K562 (cell line): Measurements from ENCODE around the gene PRKCB. TPM values are rescaled to one million over a fixed set of nuclear protein-coding genes. Genes with fewer than 3 reads are reported as not detected.

Experiments
- ARID3A ChIP-seq: IDR thresholded peaks from 2 replicates; pipeline ENCODE4 v1.6.1; 2012; ENCODE audit warnings: low read depth, low read length, improper control_type of control experiment, borderline replicate concordance
- CCAR2 ChIP-seq: fragments of 200-400 bp; formaldehyde crosslinking; IDR thresholded peaks from 2 replicates; pipeline ENCODE4 v1.6.1; 2017; ENCODE audit warnings: mild to moderate bottlenecking, low read depth, low read length
- CHD4 ChIP-seq: fragments of 200-600 bp; sonication (generic); IDR thresholded peaks from 3 replicates; pipeline ENCODE4 v1.6.1; 2012; ENCODE audit warnings: low read depth, mild to moderate bottlenecking, mixed read lengths, low read length, inconsistent platforms; ENCODE audit not compliant: insufficient read depth, insufficient replicate concordance, poor library complexity, severe bottlenecking
- FOSL1 ChIP-seq: fragments of 200-800 bp; sonication (Bioruptor generic); conservative IDR thresholded peaks from 2 replicates; pipeline ENCODE4 v1.6.1; 2016; ENCODE audit warnings: missing genetic modification characterization, missing compliant biosample characterization
- NFE2 ChIP-seq: IDR thresholded peaks from 2 replicates; pipeline ENCODE4 v1.6.1; 2014; ENCODE audit warnings: antibody characterized with exemption, low read depth
- NR0B1 ChIP-seq: fragments of 450-650 bp; IDR thresholded peaks from one replicate; pipeline ENCODE4 v1.6.1; 2018; ENCODE audit warnings: mild to moderate bottlenecking, moderate library complexity; ENCODE audit not compliant: partially characterized antibody
- PKNOX1 ChIP-seq: fragments of 450-650 bp; IDR thresholded peaks from 2 replicates; pipeline ENCODE4 v1.6.1; 2016
- SMARCA5 ChIP-seq: fragments of 450-650 bp; IDR thresholded peaks from 2 replicates; pipeline ENCODE4 v1.6.1; 2016
- polyA plus RNA-seq, 8 experiments: library from polyadenylated mRNA; depleted of rRNA in 4 of 8; stranded (reverse) in 5 of 8; unstranded in 3 of 8; fragments of >200 nt; fragmentation: Nextera tagmentation in 2 of 8; fragmentation: Illumina TruSeq in 1 of 8; extraction: Ambion mirVana in 2 of 8; extraction: Trizol in 1 of 8; gene quantifications; 2 replicates each; pipeline versions ENCODE4 v1.2.1 to v1.2.3, GENCODE V29; 2011 to 2014; ENCODE audit warnings: inconsistent platforms in 1 of 8, missing spikeins in 1 of 8
- total RNA-seq, 7 experiments: library from RNA; depleted of rRNA in 6 of 7; stranded (reverse); fragments of >200 nt in 6 of 7; fragmentation: Illumina TruSeq in 2 of 7; extraction: Trizol in 2 of 7; gene quantifications; 2 replicates each; pipeline versions ENCODE4 v1.2.1 to v1.2.3, GENCODE V29; 2011 to 2021; ENCODE audit warnings: low replicate concordance in 1 of 7

The PRKCB gene
- total and polyA plus RNA-seq, 9 of the 15 experiments (the other 6 are each of a cell fraction or from before 2014, with no cell fraction given): 49.9 to 276 (median 148) TPM

- TF ChIP-seq FOSL1 (peak; percentile 73), SMARCA5 (peak; percentile 59; the same call in 1 of the 2 replicates), CHD4 (no peak), NR0B1 (no peak), ARID3A (0 out of 2 replicates have a peak, but pooled peaks have one; percentile 19), NFE2 (peak; percentile 82), PKNOX1 (peak; percentile 20; the same call in 1 of the 2 replicates), CCAR2 (no peak)
Measured at GRCh38 chr16:23874613-23875294, 39.0 kb downstream of the PRKCB start (continued).
